Measurements from ENCODE around the gene CES3. TPM values are rescaled to one million over a fixed set of nuclear protein-coding genes. Genes with fewer than 3 reads are reported as not detected.
A peak's percentile ranks its signal among the peaks of the same experiment; 100 is the strongest.

The CES3 gene
- total RNA-seq, 1 donor from 2014 or later = 0.98 TPM

DNA sequence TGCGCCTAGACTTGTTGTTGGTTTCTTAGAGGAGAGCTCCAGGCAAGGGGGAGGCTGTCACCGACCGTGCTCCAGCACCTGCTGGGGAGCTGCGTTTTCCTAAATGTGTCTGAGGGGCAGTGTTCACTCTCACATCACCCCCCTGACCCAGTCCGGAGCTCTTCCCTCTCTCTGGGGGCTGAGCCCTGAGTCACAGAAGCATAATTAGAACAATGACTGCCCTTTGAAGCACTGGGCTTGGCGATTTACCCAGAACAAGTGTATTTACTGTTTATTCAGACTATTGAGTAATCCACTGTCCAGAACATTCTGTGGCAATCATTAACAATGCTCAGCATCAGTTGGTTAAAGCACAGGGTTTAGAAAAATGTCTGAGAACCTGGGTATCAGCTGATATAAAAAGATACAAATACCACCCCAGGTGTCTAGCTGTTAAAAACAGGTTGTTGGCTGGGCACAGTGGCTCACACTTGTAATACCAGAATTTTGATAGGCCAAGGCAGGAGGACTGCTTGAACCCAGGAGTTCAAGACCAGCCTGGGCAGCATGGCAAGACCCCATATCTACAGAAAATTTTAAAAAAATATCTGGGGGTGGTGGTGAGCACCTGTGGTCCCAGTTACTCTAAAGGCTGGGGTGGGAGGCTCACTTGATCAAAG is 35.4 kb downstream of the CES3 start:
- Histone ChIP-seq H3K27ac (peak overlapping the region; percentile 37), H3K4me1 (peaks cover 13% of the 10 kb centered on the region), H3K9me3 (no peaks in the 10 kb centered on the region), H3K36me3 (no peaks in the 10 kb centered on the region), H3K4me3 (no peak overlapping the region), H3K27me3 (no peaks in the 10 kb centered on the region)
- intact Hi-C loops (cut with DNase I) = no loop called here
- DNase-seq (ENCODE audit: extremely low spot score in 2 of 2) = no peak
- TF ChIP-seq POLR2AphosphoS5 (IDR thresholded peaks at IDR 0.05; ENCODE audit: insufficient read depth in 1 of 2, low read depth in 1 of 2) = peak in 1 of 2 donors; percentile 56
- TF ChIP-seq, protein P1, sequence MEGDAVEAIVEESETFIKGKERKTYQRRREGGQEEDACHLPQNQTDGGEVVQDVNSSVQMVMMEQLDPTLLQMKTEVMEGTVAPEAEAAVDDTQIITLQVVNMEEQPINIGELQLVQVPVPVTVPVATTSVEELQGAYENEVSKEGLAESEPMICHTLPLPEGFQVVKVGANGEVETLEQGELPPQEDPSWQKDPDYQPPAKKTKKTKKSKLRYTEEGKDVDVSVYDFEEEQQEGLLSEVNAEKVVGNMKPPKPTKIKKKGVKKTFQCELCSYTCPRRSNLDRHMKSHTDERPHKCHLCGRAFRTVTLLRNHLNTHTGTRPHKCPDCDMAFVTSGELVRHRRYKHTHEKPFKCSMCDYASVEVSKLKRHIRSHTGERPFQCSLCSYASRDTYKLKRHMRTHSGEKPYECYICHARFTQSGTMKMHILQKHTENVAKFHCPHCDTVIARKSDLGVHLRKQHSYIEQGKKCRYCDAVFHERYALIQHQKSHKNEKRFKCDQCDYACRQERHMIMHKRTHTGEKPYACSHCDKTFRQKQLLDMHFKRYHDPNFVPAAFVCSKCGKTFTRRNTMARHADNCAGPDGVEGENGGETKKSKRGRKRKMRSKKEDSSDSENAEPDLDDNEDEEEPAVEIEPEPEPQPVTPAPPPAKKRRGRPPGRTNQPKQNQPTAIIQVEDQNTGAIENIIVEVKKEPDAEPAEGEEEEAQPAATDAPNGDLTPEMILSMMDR (IDR thresholded peaks at IDR 0.05) = no peak
- TF ChIP-seq POLR2A (IDR thresholded peaks at IDR 0.05) = no peak

DNA sequence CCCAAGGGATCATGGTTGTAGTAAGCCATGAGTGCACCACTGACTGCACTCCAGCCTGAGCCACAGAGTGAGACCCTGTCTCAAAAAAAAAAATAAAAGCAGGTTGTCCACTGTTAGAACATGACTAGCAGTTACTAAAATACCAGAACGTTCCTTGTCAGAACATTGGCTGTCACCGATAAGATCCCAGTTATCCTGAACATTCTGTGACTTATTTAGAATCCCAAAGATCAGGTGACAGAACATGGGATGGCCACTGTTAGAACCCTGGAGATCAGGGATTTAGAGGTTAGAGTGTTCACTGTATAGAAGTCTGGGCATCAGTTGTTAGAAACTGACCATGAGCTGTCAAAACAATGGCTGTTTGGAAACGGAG is 35.9 kb downstream of the CES3 start:
- Histone ChIP-seq H3K9me3 (no peaks in the 10 kb centered on the region), H3K27me3 (no peaks in the 10 kb centered on the region), H3K4me1 (peaks cover 14% of the 10 kb centered on the region), H3K27ac (peak overlapping the region; percentile 37), H3K36me3 (no peaks in the 10 kb centered on the region), H3K4me3 (no peak overlapping the region)
- DNase-seq (ENCODE audit: extremely low spot score in 2 of 2) = no peak
- intact Hi-C loops (cut with DNase I) = no loop called here
- TF ChIP-seq, protein P1 (IDR thresholded peaks at IDR 0.05) = no peak
- TF ChIP-seq POLR2A (IDR thresholded peaks at IDR 0.05) (no peak), POLR2AphosphoS5 (IDR thresholded peaks at IDR 0.05; ENCODE audit: insufficient read depth in 1 of 2, low read depth in 1 of 2) (no peak)

GRCh38 chr16:67000384-67001351 is 39.6 kb downstream of the CES3 start:
- no peak for DNase-seq (ENCODE audit: extremely low spot score in 2 of 2)
- TF ChIP-seq, protein P1 (IDR thresholded peaks at IDR 0.05) = no peak
- TF ChIP-seq POLR2AphosphoS5 (IDR thresholded peaks at IDR 0.05; ENCODE audit: insufficient read depth in 1 of 2, low read depth in 1 of 2) = peak in 1 of 2 donors; percentile 60

DNA sequence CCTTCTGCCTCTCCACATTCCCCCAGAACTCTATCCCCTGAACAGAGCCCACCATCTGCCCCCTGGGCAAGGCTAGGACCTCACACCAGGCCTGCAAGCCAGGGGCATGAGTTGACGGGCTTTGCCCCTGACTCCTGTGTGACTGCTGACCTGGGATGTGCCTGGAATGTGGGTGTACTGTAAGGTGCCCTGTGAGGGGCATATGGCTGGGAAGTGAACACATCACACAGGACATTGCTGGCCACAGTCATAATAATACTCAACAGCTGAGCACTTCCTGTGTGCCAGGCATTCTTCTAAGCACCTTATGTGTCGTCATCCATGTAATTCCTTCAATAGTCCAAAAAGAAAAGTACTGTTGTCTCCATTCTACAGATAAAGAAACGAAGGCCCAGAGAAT is 40.7 kb downstream of the CES3 start:
- Histone ChIP-seq H3K4me3 (no peak overlapping the region), H3K9me3 (no peaks in the 10 kb centered on the region), H3K27ac (no peak overlapping the region), H3K27me3 (no peaks in the 10 kb centered on the region), H3K36me3 (peaks cover 0 to 7% of the 10 kb centered on the region in 2 donors), H3K4me1 (peaks cover 14% of the 10 kb centered on the region)
- TF ChIP-seq POLR2A (IDR thresholded peaks at IDR 0.05) (no peak), POLR2AphosphoS5 (IDR thresholded peaks at IDR 0.05; ENCODE audit: insufficient read depth in 1 of 2, low read depth in 1 of 2) (no peak)
- TF ChIP-seq, protein P1 (IDR thresholded peaks at IDR 0.05) = no peak
- DNase-seq (ENCODE audit: extremely low spot score in 2 of 2) = no peak
- intact Hi-C loops (cut with DNase I) = no loop called here

More at GRCh38 chr16:67000384-67001351, 39.6 kb downstream of the CES3 start:
- H3K27ac ChIP-seq = peak overlapping the region; percentile 55
- H3K4me1 ChIP-seq = peaks cover 14% of the 10 kb centered on the region
- no peaks in the 10 kb centered on the region for H3K9me3 ChIP-seq
- peak overlapping the region; percentile 55 to 56 for H3K4me3 ChIP-seq
- intact Hi-C loops (cut with DNase I) = no loop called here
- peaks cover 0 to 7% of the 10 kb centered on the region in 2 donors for H3K36me3 ChIP-seq
- H3K27me3 ChIP-seq = no peaks in the 10 kb centered on the region

Measured in vagina (tissue), 2 donors.